Osteocyte (in vitro differentiated cells): ENCODE measurements around the gene LONRF2. TPM values are rescaled to one million over a fixed set of nuclear protein-coding genes. Genes with fewer than 3 reads are reported as not detected.

Source experiments
- DNase-seq: peaks from one replicate; pipeline ENCODE4 v3.0.0; 2021; ENCODE audit warnings: mixed read lengths; ENCODE audit not compliant: unreplicated experiment; ENCODE audit errors: extremely low spot score
- H3K27ac Mint-ChIP-seq: one replicate; pipeline ENCODE4 v1.8.0; 2021; ENCODE audit warnings: mild to moderate bottlenecking, mixed read lengths; ENCODE audit not compliant: unreplicated experiment
- H3K27me3 Mint-ChIP-seq: one replicate; pipeline ENCODE4 v1.8.0; 2021; ENCODE audit warnings: mixed read lengths; ENCODE audit not compliant: unreplicated experiment
- H3K36me3 Mint-ChIP-seq: one replicate; pipeline ENCODE4 v1.8.0; 2021; ENCODE audit warnings: mixed read lengths; ENCODE audit not compliant: unreplicated experiment
- H3K4me1 Mint-ChIP-seq: one replicate; pipeline ENCODE4 v1.8.0; 2021; ENCODE audit warnings: mixed read lengths; ENCODE audit not compliant: unreplicated experiment
- H3K4me3 Mint-ChIP-seq: one replicate; pipeline ENCODE4 v1.8.0; 2021; ENCODE audit warnings: mild to moderate bottlenecking, moderate library complexity, mixed read lengths; ENCODE audit not compliant: unreplicated experiment
- H3K9me3 Mint-ChIP-seq: one replicate; pipeline ENCODE4 v1.8.0; 2021; ENCODE audit warnings: mixed read lengths; ENCODE audit not compliant: unreplicated experiment
- total RNA-seq: library from RNA; stranded (reverse); gene quantifications from 2 replicates; pipeline ENCODE4 v1.2.1, GENCODE V29; 2021
- TF ChIP-seq, protein P1 (sequence below): fragments of 200-600 bp; sonication (generic); IDR thresholded peaks from 2 replicates; pipeline ENCODE4 v1.5.0; 2021; ENCODE audit warnings: antibody characterized with exemption, mild to moderate bottlenecking, moderate library complexity

LONRF2 gene
- total RNA-seq, 1 donor from 2014 or later, result 0.32 TPM

DNA sequence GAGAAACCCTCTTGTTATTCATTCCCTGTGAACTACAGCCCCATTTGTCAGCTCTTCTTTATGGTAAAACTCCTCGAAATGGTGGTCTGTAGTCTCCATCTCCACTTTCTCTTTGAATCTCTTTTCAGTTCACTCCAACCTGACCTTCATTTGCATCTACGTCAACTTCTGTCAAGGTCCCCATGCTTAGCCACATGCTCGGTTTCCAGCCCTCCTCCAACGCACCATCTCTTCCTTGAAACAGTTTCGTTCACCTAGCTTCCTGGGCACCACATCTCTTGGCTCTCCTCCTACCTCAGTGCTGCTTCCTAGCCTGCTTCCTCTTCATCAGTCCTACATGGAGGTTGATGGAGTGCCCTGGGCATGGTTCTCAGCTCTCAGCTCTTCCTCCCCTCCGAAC is 98.8 kb downstream of the LONRF2 start:
- Mint-ChIP-seq H3K4me1 (peaks cover 11% of the 10 kb centered on the region), H3K27me3 (peaks cover 25% of the 10 kb centered on the region)

More for the DNA sequence above, 98.8 kb downstream of the LONRF2 start:
- no peak overlapping the region for H3K4me3 Mint-ChIP-seq
- DNase-seq, result no peak
- no peaks in the 10 kb centered on the region for H3K36me3 Mint-ChIP-seq
- no peak overlapping the region for H3K27ac Mint-ChIP-seq
- TF ChIP-seq, protein P1, sequence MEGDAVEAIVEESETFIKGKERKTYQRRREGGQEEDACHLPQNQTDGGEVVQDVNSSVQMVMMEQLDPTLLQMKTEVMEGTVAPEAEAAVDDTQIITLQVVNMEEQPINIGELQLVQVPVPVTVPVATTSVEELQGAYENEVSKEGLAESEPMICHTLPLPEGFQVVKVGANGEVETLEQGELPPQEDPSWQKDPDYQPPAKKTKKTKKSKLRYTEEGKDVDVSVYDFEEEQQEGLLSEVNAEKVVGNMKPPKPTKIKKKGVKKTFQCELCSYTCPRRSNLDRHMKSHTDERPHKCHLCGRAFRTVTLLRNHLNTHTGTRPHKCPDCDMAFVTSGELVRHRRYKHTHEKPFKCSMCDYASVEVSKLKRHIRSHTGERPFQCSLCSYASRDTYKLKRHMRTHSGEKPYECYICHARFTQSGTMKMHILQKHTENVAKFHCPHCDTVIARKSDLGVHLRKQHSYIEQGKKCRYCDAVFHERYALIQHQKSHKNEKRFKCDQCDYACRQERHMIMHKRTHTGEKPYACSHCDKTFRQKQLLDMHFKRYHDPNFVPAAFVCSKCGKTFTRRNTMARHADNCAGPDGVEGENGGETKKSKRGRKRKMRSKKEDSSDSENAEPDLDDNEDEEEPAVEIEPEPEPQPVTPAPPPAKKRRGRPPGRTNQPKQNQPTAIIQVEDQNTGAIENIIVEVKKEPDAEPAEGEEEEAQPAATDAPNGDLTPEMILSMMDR, result no peak
- H3K9me3 Mint-ChIP-seq, result peaks cover 6% of the 10 kb centered on the region

Other genes with a start within 250 kb of the LONRF2 start
- gene AFF3, start 179.9 kb downstream of the LONRF2 start, total RNA-seq, result 239 and 248 TPM in 2 replicates
- 14.4 and 17.3 TPM in 2 replicates for gene CHST10, start 95.2 kb upstream of the LONRF2 start, total RNA-seq
- not detected in 2 replicates for gene NMS, start 148.0 kb upstream of the LONRF2 start, total RNA-seq
- gene PDCL3, start 240.5 kb upstream of the LONRF2 start, total RNA-seq, result 20.4 and 22.1 TPM in 2 replicates